IMR-90 (cell line): Measurements from ENCODE around the gene KIF13A. TPM values are rescaled to one million over a fixed set of nuclear protein-coding genes. Genes with fewer than 3 reads are reported as not detected.

Source experiments
- ATAC-seq: fragments of 200-7000 bp; cut with Tn5 transposase; 2 replicates; pipeline ENCODE4 v1.9.1; 2020; ENCODE audit warnings: low read depth, mild to moderate bottlenecking, moderate library complexity
- BruUV-seq: library from RNA; stranded (reverse); fragments of 400-500 nt; replicated peaks from 2 replicates; lab custom pipeline; 2021; lab: Mats Ljungman, UMichigan
- CTCF ChIA-PET: fragments of 300-600 bp; formaldehyde crosslinking; extraction: SDS; loops from one replicate; lab custom pipeline; 2021; ENCODE audit warnings: antibody characterized with exemption; lab: Yijun Ruan, JAX
- POLR2A ChIA-PET: fragments of 300-600 bp; sonication (Branson Sonifier 250); formaldehyde crosslinking; loops from one replicate; lab custom pipeline; 2022; ENCODE audit warnings: antibody characterized with exemption; ENCODE audit not compliant: unreplicated experiment; lab: Charles Lee
- DNase-seq: peaks from one replicate; pipeline ENCODE4 v3.0.0; 2013
- H2AFZ ChIP-seq: replicated peaks from 2 replicates; pipeline ENCODE3; 2013; ENCODE audit warnings: low read length, mild to moderate bottlenecking; ENCODE audit not compliant: poor library complexity
- H2AK5ac ChIP-seq: 2 replicates; pipeline ENCODE4 v1.6.1; 2013; ENCODE audit warnings: low read depth, low read length, inconsistent platforms
- H2AK9ac ChIP-seq: replicated peaks from 2 replicates; pipeline ENCODE3; 2013; ENCODE audit warnings: mild to moderate bottlenecking, low read depth, low read length, moderate library complexity; ENCODE audit not compliant: poor library complexity
- H2BK120ac ChIP-seq: 2 replicates; pipeline ENCODE4 v1.6.1; 2013; ENCODE audit warnings: low read depth, low read length, inconsistent platforms
- H2BK15ac ChIP-seq: 3 replicates; pipeline ENCODE4 v1.6.1; 2013; ENCODE audit warnings: low read depth, low read length, inconsistent platforms
- H2BK20ac ChIP-seq: 2 replicates; pipeline ENCODE4 v1.6.1; 2013; ENCODE audit warnings: low read depth, mild to moderate bottlenecking, inconsistent platforms, low read length, moderate library complexity
- H2BK5ac ChIP-seq: 2 replicates; pipeline ENCODE4 v1.6.1; 2013; ENCODE audit warnings: mild to moderate bottlenecking, low read depth, low read length, inconsistent platforms; ENCODE audit not compliant: poor library complexity, severe bottlenecking
- H3K14ac ChIP-seq: replicated peaks from 2 replicates; pipeline ENCODE4 v1.6.1; 2013; ENCODE audit warnings: low read depth, low read length, inconsistent platforms
- H3K18ac ChIP-seq: 2 replicates; pipeline ENCODE4 v1.6.1; 2013; ENCODE audit warnings: low read depth, low read length, control low read depth
- H3K23ac ChIP-seq: 2 replicates; pipeline ENCODE4 v1.6.1; 2013; ENCODE audit warnings: low read depth, low read length, inconsistent platforms
- H3K27ac ChIP-seq: 2 replicates; pipeline ENCODE4 v1.5.1; 2013; ENCODE audit warnings: mild to moderate bottlenecking, control low read depth, low read length; ENCODE audit not compliant: insufficient read depth
- H3K27me3 ChIP-seq: 2 replicates; pipeline ENCODE4 v1.6.1; 2013; ENCODE audit warnings: low read length; ENCODE audit not compliant: control insufficient read depth, insufficient read depth
- H3K36me3 ChIP-seq: 2 replicates; pipeline ENCODE4 v1.6.1; 2013; ENCODE audit warnings: low read length, mixed read lengths; ENCODE audit not compliant: control insufficient read depth, insufficient read depth
- H3K4ac ChIP-seq: 2 replicates; pipeline ENCODE4 v1.6.1; 2013; ENCODE audit warnings: low read depth, low read length, inconsistent platforms
- H3K4me1 ChIP-seq: 2 replicates; pipeline ENCODE4 v1.6.1; 2013; ENCODE audit warnings: low read length, mixed read lengths; ENCODE audit not compliant: control insufficient read depth, insufficient read depth
- H3K4me2 ChIP-seq: 2 replicates; pipeline ENCODE4 v1.6.1; 2013; ENCODE audit warnings: low read depth, mild to moderate bottlenecking, control low read depth, low read length, moderate library complexity
- H3K4me3 ChIP-seq: 2 replicates; pipeline ENCODE4 v1.5.1; 2013; ENCODE audit warnings: low read depth, mild to moderate bottlenecking, control low read depth, low read length, moderate library complexity; ENCODE audit not compliant: insufficient read depth
- H3K56ac ChIP-seq: 2 replicates; pipeline ENCODE4 v1.6.1; 2013; ENCODE audit warnings: low read length, inconsistent platforms; ENCODE audit not compliant: insufficient read depth; ENCODE audit errors: extremely low read depth
- H3K79me1 ChIP-seq, 2 experiments: 2 replicates each; pipeline ENCODE4 v1.6.1; 2013; ENCODE audit warnings: low read length in 2 of 2, inconsistent platforms in 1 of 2, low read depth in 1 of 2
- H3K9ac ChIP-seq: 2 replicates; pipeline ENCODE4 v1.6.1; 2013; ENCODE audit warnings: low read depth, low read length, control low read depth
- H3K9me1 ChIP-seq: 2 replicates; pipeline ENCODE4 v1.6.1; 2013; ENCODE audit warnings: low read length, inconsistent platforms; ENCODE audit not compliant: insufficient read depth
- H3K9me3 ChIP-seq: 2 replicates; pipeline ENCODE4 v1.6.1; 2013; ENCODE audit warnings: low read length; ENCODE audit not compliant: control insufficient read depth, insufficient read depth
- H4K20me1 ChIP-seq: 2 replicates; pipeline ENCODE4 v1.6.1; 2013; ENCODE audit warnings: low read length, inconsistent platforms; ENCODE audit not compliant: insufficient read depth
- H4K5ac ChIP-seq: 2 replicates; pipeline ENCODE4 v1.6.1; 2013; ENCODE audit warnings: mild to moderate bottlenecking, low read depth, low read length, control low read depth
- H4K8ac ChIP-seq, 2 experiments: 2 replicates each; pipeline ENCODE4 v1.6.1; 2013; ENCODE audit warnings: low read depth in 2 of 2, low read length in 2 of 2, control low read depth in 1 of 2, inconsistent platforms in 1 of 2
- H4K91ac ChIP-seq: 2 replicates; pipeline ENCODE4 v1.6.1; 2013; ENCODE audit warnings: low read depth, low read length, inconsistent platforms; ENCODE audit not compliant: insufficient read depth
- BHLHE40 ChIP-seq: fragments of 150-350 bp; IDR thresholded peaks from 2 replicates; pipeline ENCODE4 v1.6.1; 2016; ENCODE audit warnings: mild to moderate bottlenecking, low read depth, low read length
- CHD1 ChIP-seq: IDR thresholded peaks from 2 replicates; pipeline ENCODE4 v1.6.1; 2012; ENCODE audit warnings: low read depth, low read length, improper control_type of control experiment
- ELK1 ChIP-seq: fragments of 150-350 bp; IDR thresholded peaks from 2 replicates; pipeline ENCODE4 v1.6.1; 2016; ENCODE audit warnings: low read depth, mild to moderate bottlenecking, low read length, moderate library complexity, borderline replicate concordance
- FOS ChIP-seq: fragments of 150-350 bp; IDR thresholded peaks from 2 replicates; pipeline ENCODE4 v1.6.1; 2016; ENCODE audit warnings: low read depth, low read length
- MAFK ChIP-seq: IDR thresholded peaks from 2 replicates; pipeline ENCODE4 v1.6.1; 2012; ENCODE audit warnings: low read depth, low read length, improper control_type of control experiment
- MXI1 ChIP-seq: IDR thresholded peaks from 2 replicates; pipeline ENCODE4 v1.6.1; 2012; ENCODE audit warnings: low read depth, mild to moderate bottlenecking, low read length, moderate library complexity, borderline replicate concordance
- NFE2L2 ChIP-seq: fragments of 150-350 bp; IDR thresholded peaks from 2 replicates; pipeline ENCODE4 v1.6.1; 2016; ENCODE audit warnings: low read depth, mild to moderate bottlenecking, low read length
- RFX5 ChIP-seq: IDR thresholded peaks from 2 replicates; pipeline ENCODE4 v1.8.0; 2012; ENCODE audit warnings: low read depth, mild to moderate bottlenecking, low read length, moderate library complexity
- SMC3 ChIP-seq: fragments of 150-350 bp; IDR thresholded peaks from 2 replicates; pipeline ENCODE4 v1.6.1; 2016; ENCODE audit warnings: low read depth, mild to moderate bottlenecking, antibody characterized with exemption, low read length, moderate library complexity
- USF2 ChIP-seq: fragments of 150-350 bp; IDR thresholded peaks from 2 replicates; pipeline ENCODE4 v1.6.1; 2017; ENCODE audit warnings: mild to moderate bottlenecking, antibody characterized with exemption, low read length, low read depth
- WGBS, 2 experiments: methylation state at CpG; one replicate each; pipeline versions ENCODE4 v1.1.5 to v1.1.7; 2013; ENCODE audit warnings: missing lambda C conversion rate in 2 of 2; ENCODE audit not compliant: insufficient read length in 1 of 2; ENCODE audit errors: extremely low coverage in 2 of 2; 5-methylcytosine and 5-hydroxymethylcytosine counted together
- dilution Hi-C: fragments of 300-500 bp; cut with HindIII; formaldehyde crosslinking; loops from one replicate; pipeline ENCODE4 v1.14.3; 2018; ENCODE audit warnings: low sequenced_read_pairs; ENCODE audit not compliant: unreplicated experiment
- in situ Hi-C: fragments of 300-500 bp; cut with MboI; formaldehyde crosslinking; loops from 3 replicates; pipeline ENCODE4 v1.14.3; 2019; ENCODE audit warnings: low sequenced_read_pairs, inconsistent platforms, mixed read lengths
- intact Hi-C: fragments of 100-400 bp; cut with micrococcal nuclease; formaldehyde crosslinking; loops from 2 replicates; pipeline ENCODE4 v1.10.0; 2022
- polyA plus RNA-seq, 3 experiments: library from polyadenylated mRNA; depleted of rRNA; stranded (reverse); fragments of >200 nt; gene quantifications; 2 replicates each; pipeline ENCODE4 v1.2.3, GENCODE V29; 2012; ENCODE audit warnings: low replicate concordance in 1 of 3
- total RNA-seq: library from RNA; depleted of rRNA; stranded (reverse); fragments of >200 nt; gene quantifications from 2 replicates; pipeline ENCODE4 v1.2.3, GENCODE V29; 2012

KIF13A gene
- total and polyA plus RNA-seq, 2 of the 4 experiments (the other 2 are of a cell fraction) = 23.3 to 51.8 TPM

DNA sequence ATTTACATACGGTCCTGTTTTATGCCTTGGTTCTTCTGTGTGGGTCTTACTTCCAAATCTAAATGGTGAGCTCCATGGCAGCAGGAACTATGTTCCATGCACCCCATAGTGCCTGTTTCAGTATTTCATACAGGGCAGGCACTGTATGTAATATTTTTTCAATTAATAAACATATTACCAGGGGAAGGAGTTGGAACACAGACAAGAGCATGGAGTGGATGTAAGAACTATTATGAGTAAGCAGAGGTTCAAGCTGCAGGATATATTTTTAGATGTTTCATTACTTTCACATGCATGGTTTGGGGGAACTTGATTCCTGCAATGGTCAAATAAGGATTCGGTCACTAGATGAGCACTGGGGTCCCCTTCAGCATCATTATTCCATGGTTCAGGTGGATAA lies 108.3 kb downstream of the KIF13A start:
- ChIA-PET CTCF (interaction anchor here (1.2 kb wide), 1 partner anchor 12 kb away, joined by 3 read pairs; no protein-coding TSS in a partner anchor), POLR2A (no interaction called here)
- no peak overlapping the region for H3K56ac ChIP-seq
- intact Hi-C loops = no loop called here
- no peaks in the 10 kb centered on the region for H3K9me3 ChIP-seq
- H3K4me2 ChIP-seq = peak overlapping the region; percentile 3; the same call in 1 of the 2 replicates
- peaks cover 21 to 57% of the 10 kb centered on the region in 2 experiments for H3K79me1 ChIP-seq
- H3K18ac ChIP-seq = no peak overlapping the region
- no peak overlapping the region for H3K23ac ChIP-seq
- no TSS peak for BruUV-seq
- DNase-seq (peak; percentile 59), ATAC-seq (peak; percentile 47)
- no peak overlapping the region for H2BK120ac ChIP-seq
- H3K9me1 ChIP-seq = peaks cover 12% of the 10 kb centered on the region
- no peak overlapping the region for H2BK15ac ChIP-seq
- H3K14ac ChIP-seq = no peak overlapping the region
- no peak overlapping the region for H2BK20ac ChIP-seq
- H3K36me3 ChIP-seq = no peaks in the 10 kb centered on the region
- H3K9ac ChIP-seq = no peak overlapping the region
- in situ Hi-C loops = no loop called here
- H2BK5ac ChIP-seq = no peak overlapping the region
- H2AK9ac ChIP-seq = no peak overlapping the region
- no CpG with 5 or more reads among the region's 2 CpGs for WGBS, 2 experiments
- no peak overlapping the region for H3K27ac ChIP-seq
- H3K4me3 ChIP-seq = no peak overlapping the region
- H2AFZ ChIP-seq = no peak overlapping the region
- no peak overlapping the region for H3K4ac ChIP-seq
- no peak overlapping the region for H4K91ac ChIP-seq
- no peak overlapping the region for H2AK5ac ChIP-seq
- dilution Hi-C loops = no loop called here
- H3K27me3 ChIP-seq = no peaks in the 10 kb centered on the region
- no peak overlapping the region for H4K5ac ChIP-seq
- TF ChIP-seq BHLHE40 (no peak), ELK1 (no peak), SMC3 (no peak), MAFK (no peak), USF2 (no peak), RFX5 (no peak), CHD1 (no peak), FOS (no peak), NFE2L2 (no peak), MXI1 (no peak)
- peaks cover 10% of the 10 kb centered on the region for H3K4me1 ChIP-seq
- H4K20me1 ChIP-seq = no peaks in the 10 kb centered on the region; the same call in 1 of the 2 replicates
- no peak overlapping the region for H4K8ac ChIP-seq
